AG04450 (cell line): ENCODE measurements around the gene DOCK3. TPM values are rescaled to one million over a fixed set of nuclear protein-coding genes. Genes with fewer than 3 reads are reported as not detected.
"Not testable (repeated sequence)": the region's sequence is repeated elsewhere in the genome, so short reads cannot be mapped to it uniquely, and the experiment has no call there.

ENCODE experiments used
- CTCF ChIA-PET: fragments of 300-600, 350-600 bp; formaldehyde crosslinking; extraction: SDS; loops from one replicate; lab custom pipeline; 2022; ENCODE audit warnings: antibody characterized with exemption, inconsistent platforms; lab: Charles Lee
- POLR2A ChIA-PET: fragments of 350-600 bp; formaldehyde crosslinking; extraction: SDS; loops from one replicate; lab custom pipeline; 2021; ENCODE audit warnings: antibody characterized with exemption, inconsistent platforms; lab: Yijun Ruan, JAX
- DNase-seq: peaks from one replicate; pipeline ENCODE4 v3.0.0-alpha.2; 2011; ENCODE audit warnings: low read depth, low spot score
- H3K27ac ChIP-seq: one replicate; pipeline ENCODE4 v1.5.1; 2012; ENCODE audit warnings: low read depth, low read length, control low read depth
- H3K27me3 ChIP-seq: one replicate; pipeline ENCODE4 v1.6.0; 2012; ENCODE audit warnings: low read length; ENCODE audit not compliant: control insufficient read depth, insufficient read depth
- H3K4me3 ChIP-seq: 2 replicates; pipeline ENCODE4 v1.5.1; 2011; ENCODE audit warnings: mild to moderate bottlenecking, low read depth, low read length, control low read depth
- H3K9me3 ChIP-seq: 2 replicates; pipeline ENCODE4 v1.5.1; 2012; ENCODE audit warnings: low read length; ENCODE audit not compliant: control insufficient read depth, insufficient read depth
- polyA plus RNA-seq: library from polyadenylated mRNA; depleted of rRNA; stranded (reverse); fragments of >200 nt; gene quantifications from 2 replicates; pipeline ENCODE4 v1.2.3, GENCODE V29; 2011
- TF ChIP-seq, protein P1 (sequence below): IDR thresholded peaks from 2 replicates; pipeline ENCODE4 v1.5.1; 2011; ENCODE audit warnings: low read depth, low read length, control low read depth, inconsistent platforms

The DOCK3 gene
- polyA plus RNA-seq, 1 experiment: 0.07 TPM

DNA sequence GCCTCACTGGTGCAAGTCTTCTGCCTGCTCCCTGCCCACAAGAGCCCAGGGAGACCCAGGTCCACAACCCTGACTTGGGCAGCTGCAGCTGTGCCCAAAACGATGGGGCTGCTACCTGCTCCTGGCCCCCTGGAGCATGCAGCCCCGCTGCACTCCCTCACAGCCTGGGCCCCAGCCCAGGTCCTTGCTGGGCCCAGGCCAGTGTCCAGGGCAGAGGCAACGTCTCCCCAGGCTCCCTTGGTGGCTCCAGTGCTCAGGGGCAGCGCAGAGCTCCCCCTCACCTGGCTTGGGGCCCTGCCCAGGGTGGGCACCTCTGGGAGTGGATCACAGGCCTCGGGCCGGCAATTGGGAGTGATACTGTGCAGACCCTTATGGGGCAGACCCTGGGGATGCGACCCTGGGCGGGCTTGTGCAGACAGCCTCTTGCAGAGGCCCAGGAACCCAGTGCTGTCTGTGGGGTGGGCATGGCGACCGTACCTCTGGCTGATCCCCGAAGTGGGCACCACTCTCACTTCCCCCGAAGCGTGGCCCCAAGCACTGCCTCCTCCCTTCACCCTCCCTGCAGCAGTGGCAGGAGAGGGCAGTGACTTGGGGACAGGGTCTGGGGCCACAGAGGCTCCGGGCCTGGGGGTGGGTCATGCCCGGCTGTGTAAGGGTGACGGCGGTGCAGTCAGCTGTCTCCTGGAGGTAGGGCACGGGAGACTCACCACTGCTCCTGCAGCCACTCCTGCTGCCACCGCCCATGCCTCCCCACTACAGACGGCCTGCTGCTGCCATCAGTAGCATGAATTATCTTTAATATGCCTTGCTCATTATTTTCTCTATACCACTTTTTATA, 255.9 kb downstream of the DOCK3 start:
- H3K27ac ChIP-seq: no peak overlapping the region
- TF ChIP-seq, protein P1, sequence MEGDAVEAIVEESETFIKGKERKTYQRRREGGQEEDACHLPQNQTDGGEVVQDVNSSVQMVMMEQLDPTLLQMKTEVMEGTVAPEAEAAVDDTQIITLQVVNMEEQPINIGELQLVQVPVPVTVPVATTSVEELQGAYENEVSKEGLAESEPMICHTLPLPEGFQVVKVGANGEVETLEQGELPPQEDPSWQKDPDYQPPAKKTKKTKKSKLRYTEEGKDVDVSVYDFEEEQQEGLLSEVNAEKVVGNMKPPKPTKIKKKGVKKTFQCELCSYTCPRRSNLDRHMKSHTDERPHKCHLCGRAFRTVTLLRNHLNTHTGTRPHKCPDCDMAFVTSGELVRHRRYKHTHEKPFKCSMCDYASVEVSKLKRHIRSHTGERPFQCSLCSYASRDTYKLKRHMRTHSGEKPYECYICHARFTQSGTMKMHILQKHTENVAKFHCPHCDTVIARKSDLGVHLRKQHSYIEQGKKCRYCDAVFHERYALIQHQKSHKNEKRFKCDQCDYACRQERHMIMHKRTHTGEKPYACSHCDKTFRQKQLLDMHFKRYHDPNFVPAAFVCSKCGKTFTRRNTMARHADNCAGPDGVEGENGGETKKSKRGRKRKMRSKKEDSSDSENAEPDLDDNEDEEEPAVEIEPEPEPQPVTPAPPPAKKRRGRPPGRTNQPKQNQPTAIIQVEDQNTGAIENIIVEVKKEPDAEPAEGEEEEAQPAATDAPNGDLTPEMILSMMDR: no peak
- ChIA-PET POLR2A (no interaction called here), CTCF (no interaction called here)
- no peak for DNase-seq
- no peak overlapping the region for H3K4me3 ChIP-seq
- H3K9me3 ChIP-seq: no peaks in the 10 kb centered on the region; the same call in 1 of the 2 replicates
- no peaks in the 10 kb centered on the region for H3K27me3 ChIP-seq

DNA sequence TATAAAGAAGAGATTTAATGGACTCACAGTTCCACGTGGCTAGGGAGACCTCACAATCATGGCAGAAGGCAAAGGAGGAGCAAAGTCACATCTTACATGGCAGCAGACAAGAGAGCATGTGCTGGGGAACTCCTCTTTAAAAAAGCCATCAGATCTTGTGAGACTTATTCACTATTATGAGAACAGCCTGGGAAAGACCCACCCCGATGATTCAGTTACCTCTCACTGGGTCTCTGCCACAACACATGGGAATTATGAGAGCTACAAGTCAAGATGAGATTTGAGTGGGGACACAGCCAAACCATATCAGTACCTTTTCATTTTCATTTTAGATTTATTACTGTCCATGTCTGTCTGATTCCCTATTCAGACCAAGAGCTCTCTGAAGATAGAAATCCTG, 258.2 kb downstream of the DOCK3 start:
- H3K4me3 ChIP-seq, DNase-seq, H3K27ac ChIP-seq, CTCF ChIA-PET, H3K9me3 ChIP-seq, H3K27me3 ChIP-seq, POLR2A ChIA-PET: not testable (repeated sequence)

DNA sequence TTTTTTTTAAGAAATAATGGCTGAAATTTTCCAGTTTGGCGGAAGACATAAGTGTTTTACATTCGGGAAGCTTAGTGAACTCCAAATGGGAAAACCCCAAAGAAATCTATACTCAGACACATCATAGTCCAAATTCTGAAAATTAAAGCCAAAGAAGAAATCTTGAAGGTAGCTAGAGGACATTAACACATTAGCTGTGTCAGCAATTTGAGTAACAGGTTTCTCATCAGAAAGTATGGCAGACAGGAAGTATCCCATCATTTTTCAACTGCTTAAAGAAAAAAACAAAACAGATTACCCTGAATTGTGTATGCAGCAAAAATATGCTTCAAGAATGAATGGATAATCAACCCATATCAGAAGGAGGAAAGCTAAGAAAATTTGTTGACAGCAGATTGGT, 261.7 kb downstream of the DOCK3 start:
- no peak for DNase-seq
- H3K27ac ChIP-seq: no peak overlapping the region
- TF ChIP-seq, protein P1: no peak
- POLR2A ChIA-PET: no interaction called here
- no peak overlapping the region for H3K4me3 ChIP-seq
- CTCF ChIA-PET: no interaction called here
- no peaks in the 10 kb centered on the region for H3K9me3 ChIP-seq
- no peaks in the 10 kb centered on the region for H3K27me3 ChIP-seq

DNA sequence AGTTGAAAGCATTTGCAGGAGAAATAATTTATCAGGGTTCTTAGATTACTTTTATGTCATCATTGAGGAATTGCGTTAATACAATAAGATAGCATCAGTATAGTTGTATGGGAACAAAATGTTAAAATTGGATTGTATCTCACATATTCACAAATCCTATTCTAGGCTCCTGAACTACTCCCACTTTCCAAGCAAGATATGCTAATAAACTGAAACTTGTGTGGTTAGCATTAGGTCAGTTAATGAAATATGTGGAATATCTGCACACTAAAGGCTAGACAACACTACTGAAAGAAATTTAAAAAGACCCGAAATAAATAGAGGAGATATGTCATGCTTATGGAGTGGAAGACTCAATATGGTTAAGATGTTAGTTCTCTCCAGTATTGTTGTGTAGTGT, 272.7 kb downstream of the DOCK3 start:
- POLR2A ChIA-PET: no interaction called here
- no peak for DNase-seq
- CTCF ChIA-PET: no interaction called here

DNA sequence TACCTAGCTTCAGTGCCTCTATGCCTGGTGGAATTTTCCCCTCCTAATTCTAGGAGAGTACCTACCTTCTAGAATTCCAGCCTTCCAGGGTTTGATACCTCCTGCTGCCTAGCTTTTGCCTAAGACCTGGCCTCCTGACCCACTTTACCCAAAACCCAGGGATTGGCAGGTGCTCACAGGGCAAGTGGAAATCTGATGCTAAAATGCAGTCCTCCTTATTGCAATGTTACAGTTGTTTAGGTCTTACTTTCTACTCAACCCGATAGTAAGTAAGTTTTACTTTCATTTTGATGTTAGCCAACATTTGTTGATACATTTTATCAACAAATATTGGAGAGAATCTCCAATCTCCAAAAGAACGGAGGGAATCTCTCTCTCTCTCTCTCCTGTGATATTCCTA, 275.9 kb downstream of the DOCK3 start:
- H3K4me3 ChIP-seq: peak overlapping the region; percentile 34; the same call in 1 of the 2 replicates
- ChIA-PET POLR2A (no interaction called here), CTCF (interaction anchor here (0.6 kb wide), 1 partner anchor 439 kb away, joined by 4 read pairs; no protein-coding TSS in a partner anchor)
- no peaks in the 10 kb centered on the region for H3K27me3 ChIP-seq
- no peak overlapping the region for H3K27ac ChIP-seq
- TF ChIP-seq, protein P1: no peak
- DNase-seq: no peak
- no peaks in the 10 kb centered on the region for H3K9me3 ChIP-seq

More for the DNA sequence above, 272.7 kb downstream of the DOCK3 start:
- Histone ChIP-seq H3K27me3 (no peaks in the 10 kb centered on the region), H3K27ac (no peak overlapping the region), H3K4me3 (no peak overlapping the region), H3K9me3 (no peaks in the 10 kb centered on the region)
- TF ChIP-seq, protein P1: no peak
